NCI-H2196 (cell line): ENCODE data around the gene STYXL1.
"Not testable (repeated sequence)": the region's sequence is repeated elsewhere in the genome, so short reads cannot be mapped to it uniquely, and the experiment has no call there.

Experiments used
- DNase-seq: peaks from one replicate; lab custom pipeline; 2025; ENCODE audit not compliant: unreplicated experiment; lab: John Stamatoyannopoulos, UW

STYXL1 gene

GRCh38 chr7:76066716-76067503 is 19.1 kb upstream of the STYXL1 start:
- no peak for DNase-seq

- no peak for DNase-seq
Measured at GRCh38 chr7:76065016-76065612, 17.3 kb upstream of the STYXL1 start.

- DNase-seq = no peak
Measured at GRCh38 chr7:76064208-76064970, 16.6 kb upstream of the STYXL1 start.

GRCh38 chr7:76063525-76063924 is 15.7 kb upstream of the STYXL1 start:
- DNase-seq = peak; percentile 49

GRCh38 chr7:76063114-76063513 is 15.3 kb upstream of the STYXL1 start:
- DNase-seq = no peak

GRCh38 chr7:76062254-76062653 is 14.5 kb upstream of the STYXL1 start:
- no peak for DNase-seq

GRCh38 chr7:76060842-76061241 is 13.0 kb upstream of the STYXL1 start:
- no peak for DNase-seq

- not testable (repeated sequence) for DNase-seq
Measured at GRCh38 chr7:76058745-76059144, 10.9 kb upstream of the STYXL1 start.

GRCh38 chr7:76057813-76058145 is 10.0 kb upstream of the STYXL1 start:
- DNase-seq = no peak

- DNase-seq = no peak
Measured at GRCh38 chr7:76057103-76057812, 9.5 kb upstream of the STYXL1 start.

- no peak for DNase-seq
Measured at GRCh38 chr7:76056241-76056640, 8.4 kb upstream of the STYXL1 start.

GRCh38 chr7:76054123-76055120 is 6.6 kb upstream of the STYXL1 start:
- peak; percentile 41 for DNase-seq

GRCh38 chr7:76053461-76053860 is 5.7 kb upstream of the STYXL1 start:
- DNase-seq = no peak

- DNase-seq = not testable (repeated sequence)
Measured at GRCh38 chr7:76052681-76053080, 4.9 kb upstream of the STYXL1 start.

GRCh38 chr7:76051840-76052239 is 4.0 kb upstream of the STYXL1 start:
- DNase-seq = no peak

- no peak for DNase-seq
Measured at GRCh38 chr7:76050545-76050944, 2.7 kb upstream of the STYXL1 start.

GRCh38 chr7:76049295-76049694 is 1.5 kb upstream of the STYXL1 start:
- no peak for DNase-seq

GRCh38 chr7:76048668-76048988 is 828 bp upstream of the STYXL1 start:
- DNase-seq = no peak

GRCh38 chr7:76047305-76047810 is 442 bp downstream of the STYXL1 start:
- DNase-seq = no peak

- no peak for DNase-seq
Measured at GRCh38 chr7:76044375-76044865, 3.4 kb downstream of the STYXL1 start.
